Endothelial cell of umbilical vein (primary cell): Measurements from ENCODE around the gene LMX1A. TPM values are rescaled to one million over a fixed set of nuclear protein-coding genes. Genes with fewer than 3 reads are reported as not detected.

ENCODE experiments used
- BruUV-seq: library from RNA; stranded (reverse); fragments of 400-500 nt; replicated peaks from 2 replicates; lab custom pipeline; 2021; lab: Mats Ljungman, UMichigan
- CTCF ChIA-PET: fragments of 300-600, 350-600 bp; sonication (Branson Sonifier 250); formaldehyde crosslinking; loops from one replicate; lab custom pipeline; 2021; ENCODE audit warnings: antibody characterized with exemption, inconsistent platforms; lab: Charles Lee
- POLR2A ChIA-PET: fragments of 300-600, 350-600 bp; sonication (Branson Sonifier 250); formaldehyde crosslinking; loops from one replicate; lab custom pipeline; 2021; ENCODE audit warnings: antibody characterized with exemption, inconsistent platforms; lab: Charles Lee
- DNase-seq: peaks from one replicate; pipeline ENCODE4 v3.0.0-alpha.2; 2011; ENCODE audit warnings: low read depth, low spot score
- FAIRE-seq: peaks from 2 replicates; lab custom pipeline; 2011; peaks lifted over from hg19 to GRCh38; lab: Jason Lieb, UNC
- H2AFZ ChIP-seq: 2 replicates; pipeline ENCODE4 v1.6.0; 2012; ENCODE audit warnings: low read depth, low read length, control low read depth, inconsistent platforms
- H3K27ac ChIP-seq: 2 replicates; pipeline ENCODE4 v1.5.1; 2011; ENCODE audit warnings: low read depth, mild to moderate bottlenecking, control low read depth, low read length, moderate library complexity; ENCODE audit not compliant: insufficient read depth
- H3K27me3 ChIP-seq, 2 experiments: 2 replicates each; pipeline versions ENCODE4 v1.6.0 to v1.6.1; 2011; ENCODE audit warnings: low read length in 2 of 2, mixed read lengths in 1 of 2; ENCODE audit not compliant: control insufficient read depth in 2 of 2, insufficient read depth in 2 of 2
- H3K36me3 ChIP-seq, 2 experiments: 2 replicates in 1 of 2; 3 replicates in 1 of 2; pipeline ENCODE4 v1.5.1; 2011; ENCODE audit warnings: low read length in 2 of 2, mild to moderate bottlenecking in 1 of 2, moderate library complexity in 1 of 2; ENCODE audit not compliant: control insufficient read depth in 2 of 2, insufficient read depth in 2 of 2; ENCODE audit errors: extremely low read depth in 1 of 2
- H3K4me1 ChIP-seq: 3 replicates; pipeline ENCODE4 v1.5.1; 2011; ENCODE audit warnings: mild to moderate bottlenecking, low read length; ENCODE audit not compliant: control insufficient read depth, insufficient read depth; ENCODE audit errors: extremely low read depth
- H3K4me2 ChIP-seq: 2 replicates; pipeline ENCODE4 v1.6.1; 2011; ENCODE audit warnings: low read length, control low read depth, mixed read lengths; ENCODE audit not compliant: insufficient read depth
- H3K4me3 ChIP-seq, 3 experiments: fragments of 200-600 bp in 1 of 3; sonication (generic), shearing (Covaris generic) in 1 of 3; replicated peaks in 1 of 3; 2 replicates each; pipeline ENCODE4 v1.5.1; 2011 to 2016; ENCODE audit warnings: control low read depth in 3 of 3, low read length in 3 of 3, mild to moderate bottlenecking in 2 of 3, inconsistent platforms in 1 of 3, low read depth in 1 of 3, moderate library complexity in 1 of 3; ENCODE audit not compliant: insufficient read depth in 1 of 3
- H3K79me2 ChIP-seq: 2 replicates; pipeline ENCODE4 v1.6.0; 2012; ENCODE audit warnings: low read length, inconsistent platforms; ENCODE audit not compliant: control insufficient read depth, insufficient read depth
- H3K9ac ChIP-seq: replicated peaks from 2 replicates; pipeline ENCODE3; 2011; ENCODE audit warnings: low read length, control low read depth; ENCODE audit not compliant: insufficient read depth; ENCODE audit errors: extremely low read depth
- H3K9me1 ChIP-seq: replicated peaks from 3 replicates; pipeline ENCODE4 v1.6.0; 2011; ENCODE audit warnings: mild to moderate bottlenecking, low read length; ENCODE audit not compliant: control insufficient read depth, insufficient read depth; ENCODE audit errors: extremely low read depth
- H3K9me3 ChIP-seq: replicated peaks from 2 replicates; pipeline ENCODE4 v1.5.1; 2012; ENCODE audit warnings: low read length, inconsistent platforms; ENCODE audit not compliant: control insufficient read depth, insufficient read depth
- H4K20me1 ChIP-seq: replicated peaks from 2 replicates; pipeline ENCODE3; 2011; ENCODE audit warnings: mild to moderate bottlenecking, low read length; ENCODE audit not compliant: control insufficient read depth, insufficient read depth; ENCODE audit errors: extremely low read depth
- CTCF ChIP-seq, 2 donors: IDR thresholded peaks; 1 replicate in 1 of 2; 2 replicates in 1 of 2; pipeline ENCODE4 v1.5.1; 2011; ENCODE audit warnings: low read length in 2 of 2, mild to moderate bottlenecking in 2 of 2, moderate library complexity in 2 of 2, control low read depth in 1 of 2, inconsistent platforms in 1 of 2, low read depth in 1 of 2; ENCODE audit not compliant: insufficient read depth in 1 of 2; ENCODE audit errors: extremely low read depth in 1 of 2
- EZH2 ChIP-seq: IDR thresholded peaks from 2 replicates; pipeline ENCODE4 v1.6.1; 2012; ENCODE audit warnings: borderline replicate concordance, low read depth, mild to moderate bottlenecking, moderate library complexity, low read length, inconsistent platforms; ENCODE audit not compliant: severe bottlenecking
- FOS ChIP-seq: IDR thresholded peaks from 2 replicates; pipeline ENCODE4 v1.6.1; 2011; ENCODE audit warnings: mild to moderate bottlenecking, low read length, moderate library complexity, borderline replicate concordance; ENCODE audit not compliant: insufficient read depth
- GATA2 ChIP-seq: IDR thresholded peaks from 2 replicates; pipeline ENCODE4 v1.7.0; 2011; ENCODE audit warnings: low read depth, mild to moderate bottlenecking, moderate library complexity, mixed read lengths, low read length; ENCODE audit not compliant: insufficient read length, insufficient read depth
- JUN ChIP-seq: IDR thresholded peaks from 2 replicates; pipeline ENCODE4 v1.6.1; 2011; ENCODE audit warnings: borderline replicate concordance, low read depth; ENCODE audit not compliant: insufficient read length, insufficient read depth
- MYC ChIP-seq: IDR thresholded peaks from one replicate; pipeline ENCODE4 v1.6.1; 2011; ENCODE audit warnings: mild to moderate bottlenecking, low read depth, low read length
- POLR2A ChIP-seq: IDR thresholded peaks from 2 replicates; pipeline ENCODE4 v1.6.1; 2012; ENCODE audit warnings: low read depth, mild to moderate bottlenecking, control low read depth, low read length
- POLR2AphosphoS5 ChIP-seq: IDR thresholded peaks from 2 replicates; pipeline ENCODE4 v1.6.1; 2012; ENCODE audit warnings: low read depth, mild to moderate bottlenecking, control low read depth, low read length, moderate library complexity; ENCODE audit not compliant: insufficient read depth
- dilution Hi-C: fragments of 300-500 bp; cut with MboI; formaldehyde crosslinking; loops from one replicate; pipeline ENCODE4 v1.15.0; 2019; ENCODE audit warnings: low sequenced_read_pairs; ENCODE audit not compliant: extremely low pct_ligation_motif_present
- intact Hi-C: fragments of 100-400 bp; cut with micrococcal nuclease; formaldehyde crosslinking; loops from one replicate; pipeline ENCODE4 v1.10.0; 2022
- polyA plus RNA-seq, 4 experiments: library from polyadenylated mRNA; depleted of rRNA in 3 of 4; stranded (reverse) in 3 of 4; unstranded in 1 of 4; fragments of >200 nt; gene quantifications; 2 replicates each; pipeline versions ENCODE4 v1.2.1 to v1.2.3, GENCODE V29; 2011 to 2012; ENCODE audit warnings: missing spikeins in 1 of 4
- total RNA-seq: library from RNA; stranded (reverse); gene quantifications from 2 replicates; pipeline ENCODE4 v1.2.3, GENCODE V29; 2021
- TF ChIP-seq, protein P1 (sequence below): IDR thresholded peaks from 2 replicates; pipeline ENCODE4 v1.6.1; 2011; ENCODE audit not compliant: insufficient read depth, insufficient read length

The LMX1A gene
- total and polyA plus RNA-seq, 2 donors (not counting 3 experiments of a cell fraction or from before 2014, with no cell fraction given), result not detected

DNA sequence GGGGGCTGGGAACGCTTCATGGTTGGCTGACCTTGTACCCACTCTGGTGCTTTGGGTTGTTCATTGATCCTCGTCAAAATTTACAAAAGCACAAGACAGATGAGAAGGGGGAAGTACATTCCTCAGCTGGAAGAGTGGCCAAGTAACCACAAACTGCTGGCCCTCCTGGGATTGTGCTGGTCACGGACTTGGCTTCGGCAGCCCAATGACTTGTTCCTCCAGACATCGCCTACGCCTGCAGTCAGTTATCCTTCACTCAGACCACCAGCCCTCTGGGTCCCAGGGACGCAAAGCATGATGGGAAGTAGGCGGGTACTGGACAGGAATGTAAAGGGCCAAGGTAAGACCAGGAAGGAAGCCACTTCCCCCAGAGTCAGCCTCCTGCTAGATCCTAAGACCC lies 53.1 kb downstream of the LMX1A start:
- intact Hi-C loops, result no loop called here
- no peaks in the 10 kb centered on the region for H3K36me3 ChIP-seq
- no peaks in the 10 kb centered on the region for H4K20me1 ChIP-seq
- DNase-seq (no peak), FAIRE-seq (no peak)
- dilution Hi-C loops, result no loop called here
- no peak overlapping the region for H3K4me3 ChIP-seq
- no peaks in the 10 kb centered on the region for H3K9me3 ChIP-seq
- H3K79me2 ChIP-seq, result no peaks in the 10 kb centered on the region
- no peak overlapping the region for H3K9ac ChIP-seq
- H3K9me1 ChIP-seq, result no peaks in the 10 kb centered on the region
- no peak overlapping the region for H3K27ac ChIP-seq
- H3K27me3 ChIP-seq, result no peaks in the 10 kb centered on the region
- no peak overlapping the region for H3K4me2 ChIP-seq
- POLR2A ChIA-PET, result no interaction called here
- CTCF ChIA-PET, result no interaction called here
- no peaks in the 10 kb centered on the region for H3K4me1 ChIP-seq
- BruUV-seq, result no TSS peak
- TF ChIP-seq JUN, result no peak
- TF ChIP-seq MYC, result no peak
- no peak for TF ChIP-seq POLR2AphosphoS5
- TF ChIP-seq FOS, result no peak
- no peak overlapping the region for H2AFZ ChIP-seq

DNA sequence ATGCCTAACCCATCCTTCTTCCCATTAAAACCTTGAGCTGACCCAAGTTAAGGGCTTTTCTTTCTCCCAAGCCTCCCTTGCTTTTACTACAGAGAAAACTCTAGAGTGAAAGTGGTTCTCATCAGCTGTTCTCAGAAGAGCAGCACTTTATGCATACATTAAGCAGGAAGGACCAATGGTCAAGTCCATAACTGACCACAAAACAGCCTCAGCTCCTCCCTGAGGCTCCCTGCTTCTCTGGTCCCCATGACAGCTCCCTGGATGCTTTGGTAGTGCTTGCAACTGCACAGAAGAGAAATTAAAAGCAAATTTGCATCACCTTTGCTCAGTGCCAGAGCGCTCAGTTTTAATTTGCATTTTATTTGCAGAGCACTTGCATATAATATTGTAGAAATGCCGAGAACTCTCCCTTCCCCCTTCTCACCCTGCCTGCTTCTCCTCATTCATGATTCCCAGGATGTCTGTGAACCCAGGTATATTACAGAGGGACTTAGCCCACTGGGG lies 56.1 kb downstream of the LMX1A start:
- Histone ChIP-seq H3K36me3 (no peaks in the 10 kb centered on the region), H2AFZ (no peak overlapping the region), H3K4me2 (no peak overlapping the region), H3K27ac (no peak overlapping the region), H3K4me3 (no peak overlapping the region), H3K9me1 (no peaks in the 10 kb centered on the region), H3K27me3 (no peaks in the 10 kb centered on the region), H3K79me2 (no peaks in the 10 kb centered on the region), H3K9me3 (no peaks in the 10 kb centered on the region), H3K9ac (no peak overlapping the region), H4K20me1 (no peaks in the 10 kb centered on the region), H3K4me1 (no peaks in the 10 kb centered on the region)
- TF ChIP-seq GATA2 (no peak), POLR2A (no peak), CTCF (IDR thresholded peaks at IDR 0.05; ENCODE audit: extremely low read depth in 1 of 2, insufficient read depth in 1 of 2, low read depth in 1 of 2, low read length in 2 of 2) (no peak), JUN (no peak), POLR2AphosphoS5 (no peak), MYC (no peak), FOS (no peak), EZH2 (no peak)
- TF ChIP-seq, protein P1, sequence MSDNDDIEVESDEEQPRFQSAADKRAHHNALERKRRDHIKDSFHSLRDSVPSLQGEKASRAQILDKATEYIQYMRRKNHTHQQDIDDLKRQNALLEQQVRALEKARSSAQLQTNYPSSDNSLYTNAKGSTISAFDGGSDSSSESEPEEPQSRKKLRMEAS, result no peak
- no TSS peak for BruUV-seq
- ChIA-PET CTCF (no interaction called here), POLR2A (no interaction called here)
- dilution Hi-C loops (no loop called here), intact Hi-C loops (no loop called here)
- FAIRE-seq (no peak), DNase-seq (no peak)
